ENCODE measurements around the gene ADCK1. TPM values are rescaled to one million over a fixed set of nuclear protein-coding genes. Genes with fewer than 3 reads are reported as not detected.

ADCK1 gene
- total RNA-seq, result 4.6 and 4.8 TPM in 2 replicates

GRCh38 chr14:77799863-77800730, at the start of gene ADCK1:
Gene ADCK1 (plus strand): TSS chr14:77800109. CDS start chr14:77818979, 18,870 bp downstream.

GRCh38 chr14:77760381-77761204, 39.3 kb upstream of the ADCK1 start, which contains the start of gene SNW1:
Gene SNW1 (minus strand): TSS chr14:77761156. CDS start chr14:77761127, 29 bp downstream.

Small RNA genes within 50 kb of the gene (small RNA-seq; reads per million reads assigned to genes)
- gene RF00019, result not detected

Other genes starting within 250 kb of the ADCK1 start
- gene SPTLC2, start 183.5 kb upstream of the ADCK1 start, total RNA-seq, result 60.4 and 71.3 TPM in 2 replicates
- 8.2 and 11.3 TPM in 2 replicates for gene ALKBH1, start 92.1 kb upstream of the ADCK1 start, total RNA-seq
- gene SLIRP, start 92.0 kb upstream of the ADCK1 start, total RNA-seq, result 114 and 150 TPM in 2 replicates
- gene SNW1, start 39.0 kb upstream of the ADCK1 start, total RNA-seq, result 57.1 and 57.7 TPM in 2 replicates

Data from articular chondrocyte of knee joint (primary cell).